ENCODE results near the gene RAPGEF5. TPM values are rescaled to one million over a fixed set of nuclear protein-coding genes. Genes with fewer than 3 reads are reported as not detected.

RAPGEF5 gene
- total RNA-seq, 6 experiments from 2014 or later, result 15.5 to 56.4 (median 27.1) TPM

DNA sequence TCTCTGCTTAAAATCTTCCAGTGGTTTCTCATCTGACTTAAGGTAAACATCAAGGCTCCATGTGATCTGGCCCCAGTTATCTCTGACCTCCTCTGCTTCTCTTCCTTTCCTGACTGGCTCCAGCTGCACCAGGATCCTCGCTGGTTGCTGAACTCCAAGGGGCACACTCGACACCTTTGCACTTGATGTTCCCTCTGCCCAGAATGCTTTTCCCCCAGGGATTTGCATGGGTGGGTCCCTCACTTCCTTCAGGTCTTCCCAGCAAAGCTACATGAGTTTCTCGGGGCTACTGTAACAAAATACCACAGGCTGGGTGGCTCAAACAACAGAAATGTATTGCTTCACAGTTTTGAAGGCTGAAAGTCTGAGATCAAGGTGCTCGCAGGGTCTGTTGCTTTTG, 245.3 kb downstream of the RAPGEF5 start:
- intact Hi-C loops (cut with DNase I), result loop anchor here in 1 of 2 donors (5.0 kb wide), 1 partner anchor 376 kb away; no protein-coding TSS in a partner anchor
- TF ChIP-seq, protein P1, sequence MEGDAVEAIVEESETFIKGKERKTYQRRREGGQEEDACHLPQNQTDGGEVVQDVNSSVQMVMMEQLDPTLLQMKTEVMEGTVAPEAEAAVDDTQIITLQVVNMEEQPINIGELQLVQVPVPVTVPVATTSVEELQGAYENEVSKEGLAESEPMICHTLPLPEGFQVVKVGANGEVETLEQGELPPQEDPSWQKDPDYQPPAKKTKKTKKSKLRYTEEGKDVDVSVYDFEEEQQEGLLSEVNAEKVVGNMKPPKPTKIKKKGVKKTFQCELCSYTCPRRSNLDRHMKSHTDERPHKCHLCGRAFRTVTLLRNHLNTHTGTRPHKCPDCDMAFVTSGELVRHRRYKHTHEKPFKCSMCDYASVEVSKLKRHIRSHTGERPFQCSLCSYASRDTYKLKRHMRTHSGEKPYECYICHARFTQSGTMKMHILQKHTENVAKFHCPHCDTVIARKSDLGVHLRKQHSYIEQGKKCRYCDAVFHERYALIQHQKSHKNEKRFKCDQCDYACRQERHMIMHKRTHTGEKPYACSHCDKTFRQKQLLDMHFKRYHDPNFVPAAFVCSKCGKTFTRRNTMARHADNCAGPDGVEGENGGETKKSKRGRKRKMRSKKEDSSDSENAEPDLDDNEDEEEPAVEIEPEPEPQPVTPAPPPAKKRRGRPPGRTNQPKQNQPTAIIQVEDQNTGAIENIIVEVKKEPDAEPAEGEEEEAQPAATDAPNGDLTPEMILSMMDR (IDR thresholded peaks at IDR 0.05), result no peak
- TF ChIP-seq POLR2A (IDR thresholded peaks at IDR 0.05), result no peak
- Histone ChIP-seq H3K4me1 (peaks cover 0 to 9% (median 0%) of the 10 kb centered on the region in 4 donors), H3K27me3 (no peaks in the 10 kb centered on the region), H3K36me3 (no peaks in the 10 kb centered on the region), H3K9me3 (no peaks in the 10 kb centered on the region), H3K27ac (no peak overlapping the region), H3K4me3 (no peak overlapping the region)
- DNase-seq, result no peak
- ATAC-seq, result no peak
- 78% methylated on average over 3 of the region's 4 CpGs for WGBS (ENCODE audit: insufficient coverage, low coverage, low lambda C conversion rate, missing lambda C conversion rate)

DNA sequence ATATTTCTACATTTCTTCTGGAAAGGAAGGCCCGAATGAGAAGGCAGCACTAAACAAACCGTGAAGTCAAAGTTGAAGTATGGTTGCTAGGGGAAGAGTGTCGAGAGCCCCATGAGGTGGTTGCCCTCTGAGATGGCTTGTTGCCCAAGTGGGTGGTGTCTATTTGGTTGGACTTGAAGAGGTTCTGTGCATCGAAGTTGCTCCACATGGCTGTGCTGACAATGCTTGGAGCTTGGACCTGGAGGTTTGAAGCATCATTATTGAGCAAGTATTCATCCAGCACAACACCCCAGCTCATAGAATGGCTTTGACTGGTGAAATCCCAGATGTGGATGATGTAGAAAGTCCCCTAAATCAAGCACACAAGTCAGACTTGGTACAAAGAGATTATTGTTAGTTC, 246.1 kb downstream of the RAPGEF5 start:
- ATAC-seq (peak; percentile 57 to 66 (median 59)), DNase-seq (peak in 1 of 3 donors; percentile 60)
- Histone ChIP-seq H3K27ac (no peak overlapping the region), H3K4me3 (no peak overlapping the region), H3K27me3 (no peaks in the 10 kb centered on the region), H3K36me3 (no peaks in the 10 kb centered on the region), H3K9me3 (no peaks in the 10 kb centered on the region), H3K4me1 (peaks cover 0 to 9% (median 0%) of the 10 kb centered on the region in 4 donors)
- no peak for TF ChIP-seq POLR2A (IDR thresholded peaks at IDR 0.05)
- TF ChIP-seq, protein P1 (IDR thresholded peaks at IDR 0.05), result no peak
- 23% methylated on average over 4 of the region's 4 CpGs for WGBS (ENCODE audit: insufficient coverage, low coverage, low lambda C conversion rate, missing lambda C conversion rate)
- intact Hi-C loops (cut with DNase I), result loop anchor here in 1 of 2 donors (5.0 kb wide), 1 partner anchor 376 kb away; no protein-coding TSS in a partner anchor

DNA sequence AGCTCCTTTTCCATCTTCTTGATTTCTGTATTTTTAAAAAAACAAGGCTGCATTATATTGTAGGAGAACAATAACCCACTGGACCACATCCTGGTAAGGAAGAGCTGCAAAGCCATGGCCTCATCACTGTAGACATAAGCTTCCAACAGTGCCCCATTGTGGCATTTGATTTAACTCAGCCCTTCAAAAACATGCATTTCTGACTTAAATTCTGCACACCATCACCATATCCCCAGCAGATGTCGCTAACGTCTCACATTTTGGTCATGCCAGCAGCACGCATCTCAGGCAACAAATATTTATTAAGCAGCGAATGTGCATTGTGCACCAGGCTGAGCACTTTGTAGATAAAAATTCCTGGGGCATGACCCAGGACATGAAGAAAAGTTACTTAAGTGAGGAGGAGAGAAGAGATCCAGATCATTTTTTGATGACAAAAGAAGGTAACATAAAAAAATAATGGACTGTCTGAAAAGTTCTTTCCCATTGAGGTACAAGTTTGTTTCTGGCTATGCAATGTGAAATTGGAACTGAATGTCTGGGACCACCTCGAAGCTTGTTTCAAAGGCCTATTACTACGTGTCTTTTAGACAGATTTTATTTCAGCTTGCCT, 246.6 kb downstream of the RAPGEF5 start:
- WGBS (ENCODE audit: insufficient coverage, low coverage, low lambda C conversion rate, missing lambda C conversion rate), result 15% methylated on average over 6 of the region's 6 CpGs
- H3K27me3 ChIP-seq, result no peaks in the 10 kb centered on the region
- H3K4me1 ChIP-seq, result peaks cover 0 to 9% (median 0%) of the 10 kb centered on the region in 4 donors
- DNase-seq (peak in 1 of 3 donors; percentile 68), ATAC-seq (peak; percentile 85 to 91 (median 86))
- intact Hi-C loops (cut with DNase I), result loop anchor here in 1 of 2 donors (5.0 kb wide), 1 partner anchor 377 kb away; no protein-coding TSS in a partner anchor
- no peaks in the 10 kb centered on the region for H3K9me3 ChIP-seq
- H3K4me3 ChIP-seq, result no peak overlapping the region
- H3K27ac ChIP-seq, result no peak overlapping the region
- no peaks in the 10 kb centered on the region for H3K36me3 ChIP-seq
- no peak for TF ChIP-seq POLR2A (IDR thresholded peaks at IDR 0.05)
- TF ChIP-seq, protein P1 (IDR thresholded peaks at IDR 0.05), result peak; percentile 58 to 76 (median 72)

DNA sequence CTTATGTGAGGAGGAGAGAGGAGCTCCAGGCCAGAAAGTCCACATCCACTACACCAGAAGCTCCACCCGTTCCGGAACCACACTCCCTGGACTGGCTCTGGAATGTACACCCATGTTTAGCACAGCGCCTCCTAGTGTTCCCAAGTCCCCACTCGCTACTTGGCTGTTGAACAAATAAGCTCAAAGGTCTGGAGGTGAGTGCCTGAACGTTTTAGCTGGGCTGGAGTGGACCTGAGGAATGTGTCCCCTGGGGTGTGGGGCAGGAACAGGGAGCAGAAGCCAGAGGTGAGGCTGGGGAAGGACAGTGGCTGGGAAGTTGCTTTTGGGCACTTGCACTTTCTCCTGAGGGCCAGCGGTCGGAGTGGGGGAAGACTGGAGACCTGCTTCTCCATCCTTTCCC, 247.2 kb downstream of the RAPGEF5 start:
- ATAC-seq, result peak; percentile 23 to 58 (median 48)
- no peaks in the 10 kb centered on the region for H3K27me3 ChIP-seq
- 48% methylated on average over 4 of the region's 7 CpGs for WGBS (ENCODE audit: insufficient coverage, low coverage, low lambda C conversion rate, missing lambda C conversion rate)
- H3K4me1 ChIP-seq, result peaks cover 0 to 9% (median 0%) of the 10 kb centered on the region in 4 donors
- H3K27ac ChIP-seq, result no peak overlapping the region
- H3K9me3 ChIP-seq, result no peaks in the 10 kb centered on the region
- no peak overlapping the region for H3K4me3 ChIP-seq
- peak in 1 of 3 donors; percentile 52 for DNase-seq
- TF ChIP-seq, protein P1 (IDR thresholded peaks at IDR 0.05), result peak in 2 of 4 donors; percentile 12 to 14
- TF ChIP-seq POLR2A (IDR thresholded peaks at IDR 0.05), result no peak
- no peaks in the 10 kb centered on the region for H3K36me3 ChIP-seq
- intact Hi-C loops (cut with DNase I), result loop anchor here (5.0 kb wide), 1 partner anchor 378 kb away; no protein-coding TSS in a partner anchor
